ENCODE measurements around the gene VPS26C. TPM values are rescaled to one million over a fixed set of nuclear protein-coding genes. Genes with fewer than 3 reads are reported as not detected.

VPS26C gene
- total RNA-seq, 1 experiment from 2014 or later: 58.0 TPM

DNA sequence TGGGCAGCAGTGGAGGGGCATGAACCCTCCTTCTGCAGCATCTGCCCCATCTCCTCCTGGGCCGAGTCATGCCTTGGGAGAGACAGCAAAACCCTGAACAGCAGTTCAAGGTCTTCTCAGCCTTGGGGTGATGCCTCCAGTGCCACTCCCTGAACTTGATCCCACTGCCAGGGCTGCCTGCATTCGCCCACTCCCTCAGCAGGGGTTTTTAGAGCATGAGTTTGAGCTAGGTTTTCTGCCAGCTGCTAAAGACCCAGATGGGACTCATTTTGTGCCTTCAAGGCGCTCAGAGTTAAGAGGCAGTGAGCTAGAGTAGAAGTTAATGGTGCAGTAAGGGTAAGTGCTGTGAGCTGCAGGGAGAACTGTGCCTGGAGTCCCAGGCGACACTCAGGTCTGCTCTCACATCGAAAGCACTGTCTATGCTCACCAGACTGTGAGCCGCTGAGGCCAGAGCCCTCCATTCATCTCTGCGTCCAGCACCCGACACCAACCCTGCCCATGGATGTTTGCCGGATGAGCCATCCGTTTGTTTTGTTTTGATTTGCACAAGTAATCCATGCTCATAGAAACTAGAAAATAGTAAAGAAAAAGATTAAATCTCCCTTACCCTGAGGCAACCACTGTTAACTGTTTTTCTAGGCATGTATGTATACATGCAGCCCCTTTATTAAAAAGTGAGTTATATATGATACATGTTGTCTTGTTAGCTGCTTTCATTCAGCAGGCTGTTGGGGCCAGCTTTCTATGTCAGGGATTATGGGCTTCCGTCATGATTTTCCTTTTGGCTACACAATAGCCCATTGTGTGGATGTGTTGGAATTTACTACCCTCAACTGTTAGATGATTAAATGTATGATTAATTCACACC lies 67.8 kb downstream of the VPS26C start:
- Histone ChIP-seq H4K8ac (replicated peaks; ENCODE audit: insufficient read length, low read depth, low read length) (no peak overlapping the region), H3K79me2 (ENCODE audit: insufficient read depth, low read length) (no peaks in the 10 kb centered on the region), H2AFZ (ENCODE audit: low read length) (no peak overlapping the region), H4K91ac (ENCODE audit: insufficient read length, low read depth, low read length) (no peak overlapping the region), H3K79me1 (ENCODE audit: insufficient read depth, low read depth, low read length, poor library complexity, severe bottlenecking) (no peaks in the 10 kb centered on the region), H2BK20ac (ENCODE audit: low read depth, low read length, poor library complexity, severe bottlenecking) (no peak overlapping the region), H2BK120ac (ENCODE audit: low read depth, low read length, poor library complexity, severe bottlenecking) (no peak overlapping the region), H2BK12ac (ENCODE audit: insufficient read length, low read depth, low read length) (no peak overlapping the region), H2BK15ac (ENCODE audit: low read depth, low read length) (no peak overlapping the region), H2BK5ac (ENCODE audit: insufficient read length, low read length) (no peak overlapping the region), H3K9ac (ENCODE audit: extremely low read depth, insufficient read length, low read length) (no peak overlapping the region), H3K18ac (ENCODE audit: insufficient read length, low read depth, low read length) (no peak overlapping the region), H4K5ac (ENCODE audit: insufficient read length, low read depth, low read length) (no peak overlapping the region), H3K14ac (ENCODE audit: insufficient read depth, low read length) (no peak overlapping the region), H3K23ac (ENCODE audit: insufficient read length, low read depth, low read length) (no peak overlapping the region), H3K23me2 (ENCODE audit: insufficient read length, low read depth, low read length, poor library complexity, severe bottlenecking) (no peaks in the 10 kb centered on the region), H3K4me2 (ENCODE audit: insufficient read depth, insufficient read length, low read length) (no peak overlapping the region), H3K27me3 (ENCODE audit: insufficient read depth, low read length) (no peaks in the 10 kb centered on the region), H3K4me1 (ENCODE audit: insufficient read depth, low read length) (0 out of 2 replicates have a peak, but pooled peaks cover 2% of the 10 kb centered on the region), H2AK5ac (ENCODE audit: insufficient read length, low read length) (no peak overlapping the region), H3K56ac (ENCODE audit: insufficient read length, low read depth, low read length) (no peak overlapping the region), H3K4ac (ENCODE audit: low read depth, low read length) (no peak overlapping the region), H3K27ac (ENCODE audit: insufficient read length, low read depth, low read length) (no peak overlapping the region), H3K9me3 (ENCODE audit: control insufficient read depth, low read depth, low read length) (no peaks in the 10 kb centered on the region), H3T11ph (ENCODE audit: low read length) (no peak overlapping the region), H4K20me1 (ENCODE audit: control insufficient read depth, insufficient read depth, insufficient read length) (no peaks in the 10 kb centered on the region)
- peaks cover 12 to 14% of the 10 kb centered on the region in 2 experiments for H3K4me1 Mint-ChIP-seq
- no peak overlapping the region for H3K4me3 Mint-ChIP-seq
- peaks cover 12 to 30% (median 20%) of the 10 kb centered on the region in 3 experiments; a peak in 6 of 7 replicates for H3K36me3 Mint-ChIP-seq (ENCODE audit: insufficient read depth in 1 of 3, low read depth in 3 of 3)
- H3K27ac Mint-ChIP-seq: peak overlapping the region in 1 of 3 experiments; percentile 37; a peak in 1 of 7 replicates
- no peak for DNase-seq
- no peaks in the 10 kb centered on the region for H3K9me3 Mint-ChIP-seq
- WGBS (ENCODE audit: extremely low coverage, insufficient read length, low lambda C conversion rate): no CpG with 5 or more reads among the region's 11 CpGs
- TF ChIP-seq CTCF (conservative IDR thresholded peaks at IDR 0.05): no peak
- H3K27me3 Mint-ChIP-seq (ENCODE audit: low read depth): no peaks in the 10 kb centered on the region

Data from H9 (cell line).